Transverse colon (tissue), 4 donors: ENCODE results near the gene TALDO1.

Experiments used
- POLR2AphosphoS5 ChIP-seq, 3 donors: sonication (generic); formaldehyde crosslinking; IDR thresholded peaks; one replicate each; pipeline ENCODE4 v1.6.1; 2016; ENCODE audit warnings: antibody characterized with exemption in 3 of 3
- TF ChIP-seq, protein P1 (sequence below), 5 experiments: fragments of 200-600 bp in 3 of 5; fragments of 450-650 bp in 2 of 5; sonication (generic) in 3 of 5; IDR thresholded peaks; 1 replicate in 2 of 5; 2 replicates in 3 of 5; pipeline ENCODE4 v1.5.1; 2016 to 2017; ENCODE audit warnings: antibody characterized with exemption in 5 of 5, inconsistent platforms in 3 of 5, mild to moderate bottlenecking in 2 of 5, moderate library complexity in 1 of 5

DNA sequence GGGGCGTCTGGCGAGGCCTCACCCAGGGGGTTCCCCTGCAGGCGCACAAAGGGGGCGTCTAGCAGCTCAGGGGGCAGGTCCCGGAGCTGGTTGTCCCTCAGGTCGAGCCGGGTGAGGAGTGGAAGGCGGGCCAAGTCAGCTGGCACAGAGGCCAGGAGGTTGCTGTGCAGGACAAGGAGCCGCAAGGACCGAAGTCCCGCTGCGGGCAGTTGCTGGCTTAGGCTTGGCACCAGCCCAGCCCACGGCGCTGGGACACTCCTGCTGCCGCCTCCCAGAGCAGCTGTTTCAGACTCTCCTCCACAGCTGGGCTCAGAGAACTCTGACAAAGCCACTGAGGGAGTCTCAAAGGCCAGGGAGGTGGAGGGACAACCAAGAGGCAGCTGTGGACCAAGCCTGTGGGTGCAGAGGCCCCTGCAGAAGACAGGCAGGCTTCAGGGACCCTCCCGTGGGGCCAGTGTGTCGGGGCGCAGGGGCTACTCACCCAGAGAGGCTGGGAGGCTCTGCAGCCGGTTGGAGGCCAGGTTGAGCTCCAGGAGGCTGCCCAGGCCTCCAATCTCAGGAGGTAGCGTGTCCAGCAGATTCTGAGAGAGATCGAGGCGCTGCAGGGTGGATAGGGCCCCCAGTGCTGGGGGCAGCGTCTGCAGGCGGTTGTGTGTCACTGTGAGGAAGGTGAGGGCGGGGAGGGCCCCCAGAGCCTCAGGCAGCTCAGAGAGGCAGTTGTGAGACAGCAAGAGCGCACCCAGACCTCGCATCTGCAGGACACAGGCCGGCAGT lies 55.6 kb downstream of the TALDO1 start:
- TF ChIP-seq, protein P1, sequence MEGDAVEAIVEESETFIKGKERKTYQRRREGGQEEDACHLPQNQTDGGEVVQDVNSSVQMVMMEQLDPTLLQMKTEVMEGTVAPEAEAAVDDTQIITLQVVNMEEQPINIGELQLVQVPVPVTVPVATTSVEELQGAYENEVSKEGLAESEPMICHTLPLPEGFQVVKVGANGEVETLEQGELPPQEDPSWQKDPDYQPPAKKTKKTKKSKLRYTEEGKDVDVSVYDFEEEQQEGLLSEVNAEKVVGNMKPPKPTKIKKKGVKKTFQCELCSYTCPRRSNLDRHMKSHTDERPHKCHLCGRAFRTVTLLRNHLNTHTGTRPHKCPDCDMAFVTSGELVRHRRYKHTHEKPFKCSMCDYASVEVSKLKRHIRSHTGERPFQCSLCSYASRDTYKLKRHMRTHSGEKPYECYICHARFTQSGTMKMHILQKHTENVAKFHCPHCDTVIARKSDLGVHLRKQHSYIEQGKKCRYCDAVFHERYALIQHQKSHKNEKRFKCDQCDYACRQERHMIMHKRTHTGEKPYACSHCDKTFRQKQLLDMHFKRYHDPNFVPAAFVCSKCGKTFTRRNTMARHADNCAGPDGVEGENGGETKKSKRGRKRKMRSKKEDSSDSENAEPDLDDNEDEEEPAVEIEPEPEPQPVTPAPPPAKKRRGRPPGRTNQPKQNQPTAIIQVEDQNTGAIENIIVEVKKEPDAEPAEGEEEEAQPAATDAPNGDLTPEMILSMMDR (IDR thresholded peaks at IDR 0.05), result no peak
- TF ChIP-seq POLR2AphosphoS5 (IDR thresholded peaks at IDR 0.05), result no peak
